Stimulated activated effector memory CD8-positive, alpha-beta T cell treated with anti-CD3 and anti-CD28 coated beads, Interleukin-12 subunit alpha, Interleukin-12 subunit beta, amount 100 ng/mL, for 72 hours (primary cell): ENCODE results near the gene URI1.
"Not testable (repeated sequence)": the region's sequence is repeated elsewhere in the genome, so short reads cannot be mapped to it uniquely, and the experiment has no call there.

Source experiments
- ATAC-seq: fragments of 150-1000 bp; cut with Tn5 transposase; 2 replicates; pipeline ENCODE4 v1.10.0; 2021
- DNase-seq, 2 donors: peaks; one replicate each; pipeline ENCODE4 v3.0.0; 2021 to 2022; ENCODE audit warnings: low spot score in 2 of 2
- H3K27ac Mint-ChIP-seq: one replicate; pipeline ENCODE4 v1.8.0; 2022; ENCODE audit warnings: mild to moderate bottlenecking, mixed read lengths
- H3K36me3 Mint-ChIP-seq: one replicate; pipeline ENCODE4 v1.8.0; 2022; ENCODE audit warnings: mild to moderate bottlenecking, mixed read lengths
- H3K4me1 Mint-ChIP-seq: one replicate; pipeline ENCODE4 v1.8.0; 2022; ENCODE audit warnings: mixed read lengths
- H3K4me3 Mint-ChIP-seq: one replicate; pipeline ENCODE4 v1.8.0; 2022; ENCODE audit warnings: mild to moderate bottlenecking, mixed read lengths
- H3K9me3 Mint-ChIP-seq: one replicate; pipeline ENCODE4 v1.8.0; 2022; ENCODE audit warnings: mixed read lengths

The URI1 gene

DNA sequence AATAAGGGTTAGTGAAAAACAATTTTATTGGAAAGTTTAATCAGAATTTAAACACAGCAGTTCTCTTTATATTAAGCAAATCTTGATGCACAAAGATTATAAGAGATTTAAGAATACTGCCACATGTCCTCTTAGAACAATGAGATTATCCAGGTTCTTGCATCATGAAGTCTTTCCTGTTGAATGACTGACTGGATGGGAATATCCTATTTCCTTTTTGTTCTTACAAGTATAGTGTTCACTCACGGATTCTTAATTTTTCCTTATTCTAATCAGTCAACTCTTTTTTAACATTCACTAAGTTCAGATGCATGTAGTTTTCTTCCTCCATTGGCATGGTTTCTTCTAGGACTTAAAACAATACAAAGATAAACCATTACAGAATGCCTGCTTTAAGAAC, 10.1 kb downstream of the URI1 start:
- Mint-ChIP-seq H3K4me3 (no peak overlapping the region), H3K9me3 (no peaks in the 10 kb centered on the region), H3K36me3 (peaks cover 10% of the 10 kb centered on the region), H3K27ac (no peak overlapping the region), H3K4me1 (peaks cover 45% of the 10 kb centered on the region)
- DNase-seq (no peak), ATAC-seq (no peak)

DNA sequence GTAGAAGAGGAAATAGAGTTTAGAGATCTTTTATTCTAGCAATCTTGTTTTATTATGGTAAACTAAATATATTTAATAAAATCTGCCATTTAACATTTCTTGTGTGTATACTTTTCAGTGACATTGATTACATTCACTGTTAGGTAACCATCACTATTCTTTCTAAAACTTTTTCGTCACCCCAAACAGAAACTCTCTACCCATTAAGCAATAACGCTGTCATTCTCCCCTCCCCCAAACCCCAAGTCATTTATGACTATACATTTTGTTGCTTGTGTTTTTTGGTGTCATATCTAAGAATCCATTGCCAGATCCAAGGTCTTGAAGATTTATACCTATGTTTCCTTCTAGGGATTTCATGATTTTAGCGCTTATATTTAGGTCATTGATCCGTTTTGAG, 10.6 kb downstream of the URI1 start:
- no peak overlapping the region for H3K27ac Mint-ChIP-seq
- peaks cover 10% of the 10 kb centered on the region for H3K36me3 Mint-ChIP-seq
- ATAC-seq, result peak; percentile 72
- peaks cover 40% of the 10 kb centered on the region for H3K4me1 Mint-ChIP-seq
- H3K4me3 Mint-ChIP-seq, result no peak overlapping the region
- DNase-seq, result no peak
- no peaks in the 10 kb centered on the region for H3K9me3 Mint-ChIP-seq

DNA sequence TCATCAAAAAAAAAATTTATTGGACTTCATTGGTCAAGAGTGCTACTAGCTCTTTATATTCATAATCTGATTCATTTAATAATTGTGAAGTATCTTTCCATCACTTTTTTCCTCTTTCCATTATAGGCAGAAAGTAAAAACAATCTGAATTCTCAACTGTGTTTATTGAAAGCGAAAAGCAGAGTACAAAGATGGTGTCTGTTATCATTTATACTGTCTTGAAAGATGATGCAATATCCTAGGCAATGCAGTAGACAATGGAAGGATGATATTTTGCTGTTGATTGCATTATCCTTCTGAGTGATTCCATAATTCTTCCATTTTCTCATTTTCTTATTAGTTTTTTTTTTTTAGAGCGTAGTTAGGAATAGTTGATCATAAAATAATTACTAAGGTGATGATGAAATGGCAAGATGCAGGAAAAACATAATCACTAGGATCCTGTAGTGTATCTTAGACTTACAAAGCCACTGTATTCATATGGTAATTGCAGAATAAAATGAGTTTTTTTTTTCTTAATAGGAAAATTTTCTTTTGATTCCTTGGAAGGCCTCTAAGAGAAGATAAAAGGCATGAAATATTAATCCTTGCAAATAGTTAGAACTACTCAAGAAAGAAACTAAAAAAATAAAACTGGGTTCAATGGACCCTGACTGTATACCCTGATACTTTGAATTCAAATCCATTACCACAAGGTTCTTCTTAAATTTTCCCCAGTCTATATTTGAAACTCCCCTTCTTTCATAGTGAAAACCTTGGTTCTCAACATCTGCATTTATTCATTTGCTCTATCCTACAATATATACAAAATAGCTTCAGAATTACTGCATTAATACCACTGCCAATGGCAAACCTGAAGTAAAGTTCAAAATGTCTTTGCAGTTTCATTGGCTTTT, 11.6 kb downstream of the URI1 start:
- H3K27ac Mint-ChIP-seq, result no peak overlapping the region
- H3K36me3 Mint-ChIP-seq, result peaks cover 10% of the 10 kb centered on the region
- H3K4me1 Mint-ChIP-seq, result peaks cover 33% of the 10 kb centered on the region
- no peaks in the 10 kb centered on the region for H3K9me3 Mint-ChIP-seq
- DNase-seq (no peak), ATAC-seq (no peak)
- H3K4me3 Mint-ChIP-seq, result no peak overlapping the region

DNA sequence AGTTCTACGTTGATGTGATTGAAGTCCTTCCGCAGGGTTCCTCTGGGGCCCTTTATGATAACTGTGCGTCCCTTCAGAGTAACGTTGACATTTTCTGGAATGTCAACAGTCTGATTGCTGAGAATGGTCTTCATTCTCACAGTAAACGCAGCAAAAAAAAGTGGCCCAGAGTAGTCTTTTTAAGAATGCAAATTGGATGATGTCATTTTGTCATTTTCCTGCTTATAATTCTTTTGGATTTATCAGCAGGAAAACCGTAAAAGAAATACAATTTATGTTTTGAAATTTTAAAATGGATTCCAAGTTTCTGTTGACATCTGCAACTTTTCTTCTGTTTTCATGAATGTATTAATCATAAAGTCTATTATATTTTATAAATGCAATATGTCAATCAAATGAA, 14.8 kb downstream of the URI1 start:
- peaks cover 16% of the 10 kb centered on the region for H3K36me3 Mint-ChIP-seq
- no peak overlapping the region for H3K27ac Mint-ChIP-seq
- ATAC-seq, result no peak
- no peak overlapping the region for H3K4me3 Mint-ChIP-seq
- DNase-seq, result no peak
- peaks cover 3% of the 10 kb centered on the region for H3K9me3 Mint-ChIP-seq
- H3K4me1 Mint-ChIP-seq, result peaks cover 33% of the 10 kb centered on the region

DNA sequence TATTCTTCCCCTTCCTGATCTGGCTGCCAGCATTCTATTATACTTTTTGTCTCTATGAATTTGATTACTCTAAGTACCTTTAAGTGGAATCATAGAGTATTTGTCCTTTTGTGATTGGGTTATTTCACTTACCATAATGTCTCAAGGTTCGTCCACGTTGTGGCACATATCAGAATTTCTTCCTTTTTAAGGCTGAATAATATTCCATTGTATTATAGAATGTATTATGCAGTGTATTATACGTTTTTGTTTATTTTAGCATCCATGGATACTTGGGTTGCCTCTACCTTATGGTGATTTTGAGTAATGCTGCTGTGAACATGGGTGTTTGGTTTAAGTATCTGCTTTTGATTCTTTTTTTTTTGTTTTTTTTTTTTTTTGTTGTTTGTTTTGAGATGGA, 19.3 kb downstream of the URI1 start:
- Mint-ChIP-seq H3K4me1 (peaks cover 60% of the 10 kb centered on the region), H3K27ac (no peak overlapping the region), H3K9me3 (peaks cover 3% of the 10 kb centered on the region), H3K4me3 (no peak overlapping the region), H3K36me3 (peaks cover 12% of the 10 kb centered on the region)
- DNase-seq (no peak), ATAC-seq (no peak)

DNA sequence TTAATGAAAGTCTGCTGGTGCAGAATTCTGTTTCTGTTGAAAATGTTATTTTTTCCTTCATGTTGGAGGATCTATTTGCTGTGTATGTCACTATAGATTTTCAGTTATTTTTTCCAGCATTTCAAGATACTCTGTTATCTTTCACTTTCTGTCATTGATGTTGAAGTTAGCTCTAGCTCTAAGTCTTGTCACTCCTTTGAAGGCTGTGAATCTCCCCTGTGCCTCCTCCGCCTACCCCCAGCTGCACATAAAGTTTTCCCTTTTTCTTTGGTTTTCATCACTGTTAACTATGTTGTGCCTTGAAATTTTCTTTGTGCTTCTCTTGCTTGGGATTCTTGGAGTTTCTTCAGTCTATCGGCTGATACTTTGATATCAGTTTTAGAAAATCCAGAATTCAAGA, 20.8 kb downstream of the URI1 start:
- H3K9me3 Mint-ChIP-seq, result peaks cover 3% of the 10 kb centered on the region
- H3K4me1 Mint-ChIP-seq, result peaks cover 72% of the 10 kb centered on the region
- peak overlapping the region; percentile 52 for H3K27ac Mint-ChIP-seq
- peaks cover 12% of the 10 kb centered on the region for H3K36me3 Mint-ChIP-seq
- H3K4me3 Mint-ChIP-seq, result no peak overlapping the region
- no peak for DNase-seq
- no peak for ATAC-seq

DNA sequence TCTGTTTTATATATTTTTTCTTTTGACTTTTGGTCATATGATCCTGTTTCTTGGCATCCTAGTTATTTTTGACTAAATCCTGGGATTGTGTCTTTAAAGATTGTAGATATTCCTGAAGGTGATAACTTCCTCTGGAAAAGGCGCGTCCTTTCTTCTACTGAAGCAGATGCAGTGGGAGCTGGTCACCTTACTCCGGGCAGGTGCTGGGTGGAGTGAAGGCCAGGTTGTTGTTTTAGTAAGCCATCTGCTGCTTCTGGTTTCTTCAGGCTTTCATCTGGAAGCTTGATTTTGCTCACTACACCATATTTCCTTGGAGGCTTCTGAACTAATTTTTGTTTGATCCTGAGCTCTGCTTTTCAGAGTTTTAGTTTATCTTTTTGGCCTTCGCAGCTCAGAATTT, 21.5 kb downstream of the URI1 start:
- peaks cover 72% of the 10 kb centered on the region for H3K4me1 Mint-ChIP-seq
- DNase-seq (no peak), ATAC-seq (no peak)
- H3K36me3 Mint-ChIP-seq, result peaks cover 12% of the 10 kb centered on the region
- no peak overlapping the region for H3K4me3 Mint-ChIP-seq
- peak overlapping the region; percentile 52 for H3K27ac Mint-ChIP-seq
- H3K9me3 Mint-ChIP-seq, result peaks cover 3% of the 10 kb centered on the region

DNA sequence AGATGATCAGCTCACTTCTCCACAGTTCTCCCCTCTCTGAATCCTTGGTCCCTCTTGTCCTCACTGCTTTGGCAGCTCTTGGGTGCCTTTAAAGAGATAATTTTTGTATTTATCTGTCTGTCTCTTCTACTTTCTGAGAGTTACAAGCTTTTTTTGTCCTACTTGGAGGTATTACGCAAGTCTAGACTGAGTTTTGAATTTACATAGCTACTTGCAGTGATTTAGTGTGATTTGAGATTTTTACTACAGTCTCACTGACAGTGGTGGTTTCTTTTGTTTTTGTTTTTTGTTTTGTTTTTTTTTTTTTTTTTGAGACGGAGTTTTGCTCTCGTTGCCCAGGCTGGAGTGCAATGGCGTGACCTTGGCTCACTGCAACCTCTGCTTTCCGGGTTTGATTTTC, 22.1 kb downstream of the URI1 start:
- no peak for ATAC-seq
- H3K36me3 Mint-ChIP-seq, result peaks cover 12% of the 10 kb centered on the region
- peak overlapping the region; percentile 52 for H3K27ac Mint-ChIP-seq
- DNase-seq, result no peak
- peaks cover 3% of the 10 kb centered on the region for H3K9me3 Mint-ChIP-seq
- H3K4me3 Mint-ChIP-seq, result no peak overlapping the region
- H3K4me1 Mint-ChIP-seq, result peaks cover 77% of the 10 kb centered on the region

DNA sequence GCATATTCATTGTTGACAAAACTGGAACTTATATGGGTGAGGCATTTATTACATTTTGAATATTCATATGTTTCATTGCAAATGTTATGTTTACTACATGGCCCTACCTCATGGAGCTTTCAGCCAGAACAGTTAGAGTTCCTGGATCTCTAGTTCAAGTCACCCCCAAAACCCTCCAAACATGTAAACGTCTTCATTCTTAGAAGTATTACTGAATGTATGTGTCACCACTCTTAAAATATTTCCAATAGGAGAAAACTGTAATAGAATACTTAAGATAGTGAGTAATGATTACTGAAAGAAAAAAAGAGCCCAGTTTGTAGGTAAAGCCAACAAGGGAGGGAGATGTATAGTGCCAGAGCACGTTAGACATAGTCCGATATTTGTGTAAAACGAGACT, 23.5 kb downstream of the URI1 start:
- H3K27ac Mint-ChIP-seq, result peak overlapping the region; percentile 60
- DNase-seq (no peak), ATAC-seq (no peak)
- peaks cover 3% of the 10 kb centered on the region for H3K9me3 Mint-ChIP-seq
- H3K4me1 Mint-ChIP-seq, result peaks cover 74% of the 10 kb centered on the region
- no peak overlapping the region for H3K4me3 Mint-ChIP-seq
- peaks cover 12% of the 10 kb centered on the region for H3K36me3 Mint-ChIP-seq

DNA sequence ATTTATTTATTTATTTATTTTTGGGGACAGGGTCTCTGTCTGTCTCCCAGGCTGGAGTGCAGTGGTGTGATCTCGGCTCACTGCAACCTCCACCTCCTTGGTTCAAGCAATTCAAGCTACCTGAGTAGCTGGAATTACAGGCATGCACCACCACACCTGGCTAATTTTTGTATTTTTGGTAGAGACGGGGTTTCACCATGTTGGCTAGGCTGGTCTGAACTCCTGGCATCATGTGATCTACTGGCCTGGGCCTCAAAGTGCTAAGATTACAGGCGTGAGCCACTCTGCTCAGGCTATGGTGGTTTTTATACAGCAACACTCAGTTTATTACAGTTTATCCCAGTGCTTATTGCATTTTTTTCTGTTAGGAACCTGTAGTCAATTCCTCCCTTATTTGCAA, 24.1 kb downstream of the URI1 start:
- not testable (repeated sequence) for H3K4me3 Mint-ChIP-seq, DNase-seq, H3K9me3 Mint-ChIP-seq, H3K36me3 Mint-ChIP-seq, ATAC-seq
- Mint-ChIP-seq H3K4me1 (peaks cover 72% of the 10 kb centered on the region), H3K27ac (peak overlapping the region; percentile 60)

DNA sequence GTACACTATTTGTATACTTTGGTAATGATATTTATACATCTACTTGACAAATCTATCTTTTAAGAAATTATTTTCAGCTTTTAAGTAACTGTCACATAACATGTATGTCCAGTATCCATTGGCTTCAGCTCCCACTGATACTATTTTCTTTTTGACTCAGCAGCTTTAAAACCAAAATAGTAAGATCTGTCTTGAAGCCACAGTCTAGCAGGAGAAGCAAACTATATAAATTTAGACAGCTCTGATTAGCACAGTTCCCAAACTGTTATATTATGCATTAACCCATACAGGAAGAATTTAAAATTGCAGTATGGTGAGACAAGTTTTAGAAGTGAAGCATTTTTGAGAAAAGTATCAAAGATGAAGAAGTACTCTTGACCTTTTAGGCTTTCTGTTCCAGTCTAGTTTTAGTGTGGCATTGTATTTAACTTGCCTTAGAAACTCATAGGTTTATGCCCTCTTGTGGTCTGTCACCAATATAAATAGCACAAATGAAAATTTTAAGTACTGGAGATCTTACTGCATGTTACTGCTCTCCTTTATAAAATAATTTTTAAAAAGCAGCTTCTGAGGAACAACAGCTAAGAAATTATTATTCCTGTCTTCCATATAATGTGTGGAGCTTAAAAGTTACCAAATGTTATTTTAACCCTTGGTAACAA, 24.7 kb downstream of the URI1 start:
- peak; percentile 13 for ATAC-seq

DNA sequence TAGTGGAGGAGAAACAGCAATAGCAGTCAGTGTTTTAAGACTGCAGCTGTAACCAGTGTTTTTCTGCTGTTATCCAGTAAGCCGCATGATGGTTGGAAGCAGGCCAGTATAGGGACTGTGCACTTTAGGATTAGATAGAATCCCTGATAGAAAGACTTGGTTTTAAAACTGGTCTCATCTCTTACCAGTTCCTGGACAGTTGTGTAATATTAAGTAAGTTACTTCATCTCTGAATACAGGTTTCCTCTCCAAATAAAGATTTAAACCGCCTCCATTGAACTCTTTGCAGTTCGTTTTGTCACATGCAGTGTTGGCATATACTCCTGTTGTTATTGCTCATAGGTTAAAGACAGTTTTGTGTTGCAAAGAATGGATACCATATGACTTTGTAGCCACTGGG, 25.6 kb downstream of the URI1 start:
- H3K27ac Mint-ChIP-seq, result no peak overlapping the region
- peaks cover 6% of the 10 kb centered on the region for H3K36me3 Mint-ChIP-seq
- no peak overlapping the region for H3K4me3 Mint-ChIP-seq
- no peaks in the 10 kb centered on the region for H3K9me3 Mint-ChIP-seq
- ATAC-seq, result no peak
- DNase-seq, result no peak
- peaks cover 60% of the 10 kb centered on the region for H3K4me1 Mint-ChIP-seq

More for the DNA sequence above, 24.7 kb downstream of the URI1 start:
- DNase-seq, result no peak
- Mint-ChIP-seq H3K4me3 (no peak overlapping the region), H3K9me3 (no peaks in the 10 kb centered on the region), H3K4me1 (peaks cover 68% of the 10 kb centered on the region), H3K36me3 (peaks cover 6% of the 10 kb centered on the region), H3K27ac (peak overlapping the region; percentile 60)

DNA sequence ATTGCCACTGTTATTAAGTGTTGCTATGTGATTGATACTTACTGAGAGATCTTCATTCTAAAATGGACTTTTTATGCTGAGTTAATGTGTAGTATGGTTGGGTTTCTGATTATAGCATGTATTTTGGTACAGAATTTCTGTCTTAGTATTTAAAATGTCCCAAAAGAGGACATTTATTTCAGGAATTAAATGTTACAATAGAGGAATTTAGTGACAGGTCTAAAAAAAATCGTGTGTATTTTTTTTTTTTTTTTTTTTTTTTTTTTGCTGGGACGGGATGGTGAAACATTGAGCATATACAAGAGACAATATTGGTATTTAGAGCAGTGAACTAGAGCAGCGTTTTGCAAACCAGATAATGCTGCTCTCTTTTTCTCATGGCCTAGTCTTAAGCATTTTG, 27.9 kb downstream of the URI1 start:
- H3K27ac Mint-ChIP-seq, result no peak overlapping the region
- ATAC-seq (no peak), DNase-seq (no peak)
- peaks cover 42% of the 10 kb centered on the region for H3K4me1 Mint-ChIP-seq
- no peak overlapping the region for H3K4me3 Mint-ChIP-seq
- H3K9me3 Mint-ChIP-seq, result no peaks in the 10 kb centered on the region
- no peaks in the 10 kb centered on the region for H3K36me3 Mint-ChIP-seq

DNA sequence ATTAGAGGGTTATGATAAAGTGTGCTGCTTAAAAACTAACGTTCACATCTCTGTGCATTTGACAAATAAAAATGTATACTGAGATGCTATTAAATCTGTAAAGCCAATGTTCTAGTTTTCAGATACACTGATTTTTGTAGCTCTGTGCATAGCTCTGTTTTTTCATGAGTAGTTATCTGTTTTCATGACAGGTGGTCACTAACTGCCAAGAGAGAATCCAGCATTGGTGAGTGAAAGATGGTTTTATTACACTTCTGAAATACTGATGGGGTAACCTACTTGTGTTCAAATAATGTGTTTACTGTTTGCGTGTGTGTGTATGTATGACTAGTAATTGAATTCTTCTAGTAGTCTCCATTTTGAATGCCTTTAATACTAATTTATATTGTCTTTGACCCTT, 29.0 kb downstream of the URI1 start:
- Mint-ChIP-seq H3K9me3 (no peaks in the 10 kb centered on the region), H3K4me3 (no peak overlapping the region), H3K36me3 (no peaks in the 10 kb centered on the region), H3K4me1 (peaks cover 37% of the 10 kb centered on the region), H3K27ac (no peak overlapping the region)
- no peak for ATAC-seq
- DNase-seq, result no peak

DNA sequence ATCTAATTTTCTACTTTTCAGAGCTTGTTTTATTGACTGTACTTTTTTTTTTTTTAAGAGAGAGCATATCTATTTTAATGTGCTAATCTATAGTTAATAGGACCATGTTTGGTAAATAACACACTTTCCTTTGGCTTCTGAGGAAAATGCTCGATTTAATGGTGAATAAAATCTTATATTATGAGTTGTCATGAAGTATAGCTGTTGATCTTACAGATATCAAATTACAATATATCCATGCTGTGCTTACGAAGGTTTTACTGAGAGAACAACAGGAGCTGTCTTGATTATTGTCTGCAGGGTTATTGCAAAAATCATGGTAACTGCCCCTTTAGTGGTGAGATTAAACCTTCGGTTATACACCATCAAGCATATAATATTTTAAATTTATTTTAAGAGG, 29.6 kb downstream of the URI1 start:
- Mint-ChIP-seq H3K9me3 (no peaks in the 10 kb centered on the region), H3K4me1 (peaks cover 37% of the 10 kb centered on the region), H3K27ac (no peak overlapping the region), H3K4me3 (no peak overlapping the region), H3K36me3 (no peaks in the 10 kb centered on the region)
- no peak for ATAC-seq
- DNase-seq, result no peak

DNA sequence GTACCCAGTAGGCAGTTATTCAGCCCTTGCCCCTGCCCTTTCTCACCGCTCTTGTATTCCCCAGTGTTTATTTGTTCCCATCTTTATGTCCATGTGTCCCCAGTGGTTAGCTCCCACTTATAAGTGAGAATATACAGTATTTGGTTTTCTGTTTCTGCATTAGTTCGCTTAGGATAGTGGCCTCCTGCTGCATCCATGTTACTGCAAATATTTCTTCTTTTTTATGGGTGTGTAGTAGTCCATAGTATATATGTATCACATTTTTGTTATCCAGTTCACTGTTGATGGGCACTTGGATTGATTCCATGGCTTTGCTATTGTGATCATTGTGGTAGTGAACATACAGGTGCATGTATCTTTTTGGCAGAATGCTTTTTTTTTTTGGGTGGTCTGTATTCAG, 32.7 kb downstream of the URI1 start:
- H3K4me1 Mint-ChIP-seq, result peaks cover 25% of the 10 kb centered on the region
- no peaks in the 10 kb centered on the region for H3K36me3 Mint-ChIP-seq
- H3K9me3 Mint-ChIP-seq, result no peaks in the 10 kb centered on the region
- no peak overlapping the region for H3K27ac Mint-ChIP-seq
- DNase-seq (no peak), ATAC-seq (no peak)
- H3K4me3 Mint-ChIP-seq, result no peak overlapping the region
